GM10266 (cell line): ENCODE results near the gene TSPAN9.

Source experiments
- DNase-seq: peaks from one replicate; pipeline ENCODE4 v3.0.0; 2012; ENCODE audit errors: extremely low spot score
- TF ChIP-seq, protein P1 (sequence below): IDR thresholded peaks from 2 replicates; pipeline ENCODE4 v1.5.1; 2012; ENCODE audit warnings: mild to moderate bottlenecking, low read depth; ENCODE audit not compliant: control insufficient read depth, insufficient read depth; ENCODE audit errors: missing control alignments

Gene TSPAN9

DNA sequence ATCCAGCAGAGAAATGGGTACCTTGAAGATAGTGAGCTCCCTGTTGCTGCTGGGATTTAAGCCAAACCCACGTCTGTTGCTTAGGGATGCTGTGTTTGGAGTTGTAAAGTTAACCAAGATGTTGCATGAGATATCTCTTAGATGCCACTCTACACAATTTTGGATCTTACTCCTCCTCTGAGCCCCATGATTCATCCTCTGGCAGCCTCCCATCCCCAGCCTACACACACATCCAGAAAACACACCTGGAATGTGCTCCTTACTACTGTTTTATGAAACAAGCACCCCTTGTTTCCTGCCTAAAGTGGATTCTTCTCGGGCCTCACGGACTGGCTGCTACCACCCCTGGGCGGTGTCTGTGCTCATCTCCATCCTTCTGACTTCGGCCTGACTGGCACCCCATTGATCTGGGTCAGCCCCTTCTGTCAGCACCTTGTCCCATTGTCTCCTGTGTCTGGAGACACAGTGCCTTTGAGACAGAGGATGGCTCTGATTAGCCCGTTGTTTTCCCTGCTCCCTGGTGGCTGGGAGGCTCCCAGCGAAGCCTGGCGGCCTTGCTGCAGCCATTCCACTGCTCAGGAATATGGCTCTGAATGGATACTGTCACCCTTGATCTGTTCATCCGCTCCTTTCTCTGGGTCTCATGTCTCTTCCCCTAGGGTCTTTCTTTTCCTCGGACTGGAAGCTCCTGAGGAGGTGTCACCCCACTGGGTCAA lies 24.3 kb downstream of the TSPAN9 start:
- DNase-seq = no peak
- TF ChIP-seq, protein P1, sequence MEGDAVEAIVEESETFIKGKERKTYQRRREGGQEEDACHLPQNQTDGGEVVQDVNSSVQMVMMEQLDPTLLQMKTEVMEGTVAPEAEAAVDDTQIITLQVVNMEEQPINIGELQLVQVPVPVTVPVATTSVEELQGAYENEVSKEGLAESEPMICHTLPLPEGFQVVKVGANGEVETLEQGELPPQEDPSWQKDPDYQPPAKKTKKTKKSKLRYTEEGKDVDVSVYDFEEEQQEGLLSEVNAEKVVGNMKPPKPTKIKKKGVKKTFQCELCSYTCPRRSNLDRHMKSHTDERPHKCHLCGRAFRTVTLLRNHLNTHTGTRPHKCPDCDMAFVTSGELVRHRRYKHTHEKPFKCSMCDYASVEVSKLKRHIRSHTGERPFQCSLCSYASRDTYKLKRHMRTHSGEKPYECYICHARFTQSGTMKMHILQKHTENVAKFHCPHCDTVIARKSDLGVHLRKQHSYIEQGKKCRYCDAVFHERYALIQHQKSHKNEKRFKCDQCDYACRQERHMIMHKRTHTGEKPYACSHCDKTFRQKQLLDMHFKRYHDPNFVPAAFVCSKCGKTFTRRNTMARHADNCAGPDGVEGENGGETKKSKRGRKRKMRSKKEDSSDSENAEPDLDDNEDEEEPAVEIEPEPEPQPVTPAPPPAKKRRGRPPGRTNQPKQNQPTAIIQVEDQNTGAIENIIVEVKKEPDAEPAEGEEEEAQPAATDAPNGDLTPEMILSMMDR = no peak

DNA sequence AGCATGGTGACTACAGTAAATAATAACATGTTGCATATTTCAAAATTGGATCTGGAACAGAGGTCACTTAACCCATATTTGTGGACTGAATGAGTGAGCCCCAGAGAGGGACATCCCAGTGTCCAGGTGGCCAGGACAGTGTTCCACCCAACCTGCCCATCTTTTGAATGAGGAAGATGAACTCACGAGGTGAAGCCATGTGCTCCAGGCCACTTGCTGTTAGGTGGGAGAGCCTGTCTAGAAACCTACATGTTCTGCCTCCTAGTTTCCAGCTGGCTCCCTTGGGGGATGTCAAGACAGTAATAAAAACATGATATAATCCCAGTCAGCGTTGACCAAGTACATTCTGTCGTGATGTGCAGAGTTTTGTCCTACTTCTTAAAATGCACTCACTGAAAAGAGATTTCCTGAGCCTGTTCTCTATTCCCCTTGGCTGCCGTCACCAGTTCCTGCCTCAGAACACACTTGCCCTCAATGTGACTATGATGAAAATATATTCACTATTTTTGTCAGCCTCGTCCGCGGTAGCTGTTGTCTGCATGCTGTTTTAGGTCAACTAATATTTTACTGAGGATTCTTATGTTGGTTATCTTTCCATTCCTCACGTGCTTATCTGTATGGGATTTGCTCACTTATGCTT lies 25.7 kb downstream of the TSPAN9 start:
- DNase-seq = no peak
- TF ChIP-seq, protein P1 = no peak

DNA sequence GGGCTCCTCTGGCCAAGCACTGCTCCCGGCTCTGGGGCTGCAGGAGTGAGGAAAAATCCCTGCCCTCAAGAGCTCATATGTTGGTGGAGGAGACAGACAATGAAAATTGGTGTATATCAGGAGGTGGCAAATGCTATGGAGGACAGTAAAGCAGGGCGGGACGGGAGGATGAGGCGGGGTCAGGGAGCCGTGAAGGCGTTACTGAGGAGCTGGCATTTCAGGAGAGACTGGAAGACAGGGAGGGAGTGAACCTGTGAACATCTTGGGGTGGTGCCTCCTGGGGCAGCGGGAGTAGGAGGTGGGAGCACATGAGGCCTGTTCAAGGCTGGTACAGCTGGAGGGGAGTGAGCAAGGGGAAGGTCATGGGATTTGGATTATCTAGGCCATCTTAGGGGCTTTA lies 26.6 kb downstream of the TSPAN9 start:
- no peak for DNase-seq
- TF ChIP-seq, protein P1 = no peak

DNA sequence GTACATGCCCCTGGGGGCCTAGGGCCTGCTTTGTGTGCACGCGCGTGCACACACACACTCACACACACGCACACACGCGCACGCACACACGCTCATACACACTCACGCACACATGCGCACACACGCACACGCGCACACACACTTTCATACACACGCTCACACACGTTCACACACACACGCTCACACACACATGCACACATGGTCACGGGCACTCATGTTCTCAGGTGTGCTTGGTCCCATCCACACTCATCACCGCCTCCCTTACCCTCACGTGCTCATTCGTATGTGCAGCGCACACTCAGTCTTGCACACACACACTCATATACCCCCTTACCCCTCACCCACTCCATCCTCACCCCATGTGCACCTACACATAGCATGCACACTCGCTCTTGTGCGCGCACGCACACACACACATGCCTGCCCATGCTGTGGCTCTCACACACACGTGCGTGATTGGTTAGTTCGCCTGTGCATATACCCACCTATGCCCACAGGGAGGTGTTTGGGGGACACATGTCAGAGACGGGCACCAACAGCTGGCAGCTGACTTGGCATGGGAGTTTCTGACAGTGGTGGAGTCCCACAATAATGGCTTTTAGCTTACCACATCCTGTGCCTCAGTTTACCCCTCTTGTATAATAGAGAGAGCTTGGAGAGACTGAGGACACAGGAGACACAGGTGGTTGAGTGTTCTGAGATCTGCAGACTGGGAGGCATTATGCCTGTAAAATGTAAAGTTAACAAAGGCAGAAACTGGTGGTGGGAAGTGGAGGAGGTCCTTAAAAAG lies 28.7 kb downstream of the TSPAN9 start:
- no peak for DNase-seq
- TF ChIP-seq, protein P1 = no peak

DNA sequence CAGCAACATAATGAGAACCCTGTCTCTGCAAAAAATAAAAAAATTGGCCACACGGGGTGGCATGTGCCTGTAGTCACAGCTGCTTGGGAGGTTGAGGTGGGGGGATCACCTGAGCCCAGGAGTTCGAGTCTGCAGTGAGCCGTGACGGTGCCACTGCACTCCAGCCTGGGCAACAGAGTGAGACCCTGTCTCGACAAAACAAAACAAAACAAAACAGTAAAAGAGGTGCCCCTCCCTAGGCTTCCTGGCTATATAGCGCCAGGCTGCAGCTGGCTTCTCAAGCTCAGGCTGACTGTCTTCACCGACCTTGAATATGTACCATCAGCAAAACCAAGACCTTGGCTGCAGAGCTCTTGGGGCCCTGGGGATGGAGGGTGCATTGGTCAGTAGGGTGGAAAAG lies 29.4 kb downstream of the TSPAN9 start:
- TF ChIP-seq, protein P1 = no peak
- DNase-seq = no peak

DNA sequence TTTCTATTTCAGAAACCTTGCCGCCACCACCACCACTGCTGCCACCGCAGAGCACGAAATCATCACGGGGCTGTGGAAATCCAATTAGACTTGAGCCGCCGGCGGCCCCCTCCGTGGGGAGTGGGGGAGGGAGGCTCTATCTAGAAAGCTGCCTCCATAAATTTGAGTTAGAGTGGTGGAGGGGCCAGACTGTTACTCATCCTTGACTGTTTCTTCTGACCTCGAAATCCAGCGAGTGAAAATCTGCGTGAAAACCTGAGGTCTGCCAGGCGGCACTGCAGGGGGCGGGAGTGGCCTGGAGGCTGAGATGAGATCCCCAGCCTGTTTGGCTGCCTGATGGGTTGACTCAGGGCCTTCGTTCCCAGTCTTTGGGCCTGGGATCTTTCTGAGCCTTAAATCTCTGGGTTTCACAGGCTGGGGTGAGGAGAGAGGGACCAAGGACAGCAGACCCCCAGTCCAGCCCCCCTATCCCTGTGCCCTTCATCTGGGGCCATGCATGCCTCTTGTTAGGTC lies 29.9 kb downstream of the TSPAN9 start:
- TF ChIP-seq, protein P1 = no peak
- DNase-seq = no peak
